HG03439 (cell line): ENCODE data around the gene LRBA.
"Not testable (repeated sequence)": the region's sequence is repeated elsewhere in the genome, so short reads cannot be mapped to it uniquely, and the experiment has no call there.

Experiments
- ATAC-seq: cut with Tn5 transposase; IDR thresholded peaks from one replicate; pipeline ENCODE4 v1.9.1; 2021; ENCODE audit warnings: mild to moderate bottlenecking, moderate library complexity; ENCODE audit not compliant: unreplicated experiment

The LRBA gene

GRCh38 chr4:150949342-150949741 lies 65.7 kb downstream of the LRBA start:
- ATAC-seq, result no peak

- no peak for ATAC-seq
These were observed 66.4 kb downstream of the LRBA start for GRCh38 chr4:150948710-150949109.

- no peak for ATAC-seq
These were observed 67.0 kb downstream of the LRBA start for GRCh38 chr4:150948074-150948473.

GRCh38 chr4:150944660-150945059 lies 70.4 kb downstream of the LRBA start:
- no peak for ATAC-seq

- ATAC-seq, result no peak
These were observed 71.3 kb downstream of the LRBA start for GRCh38 chr4:150943818-150944217.

- ATAC-seq, result no peak
These were observed 72.0 kb downstream of the LRBA start for GRCh38 chr4:150943126-150943525.

- ATAC-seq, result no peak
These were observed 72.5 kb downstream of the LRBA start for GRCh38 chr4:150942539-150942938.

- no peak for ATAC-seq
These were observed 75.0 kb downstream of the LRBA start for GRCh38 chr4:150940123-150940522.

- ATAC-seq, result no peak
These were observed 75.6 kb downstream of the LRBA start for GRCh38 chr4:150939530-150939929.

GRCh38 chr4:150938873-150939499 lies 76.1 kb downstream of the LRBA start:
- no peak for ATAC-seq

- ATAC-seq, result no peak
These were observed 76.7 kb downstream of the LRBA start for GRCh38 chr4:150938417-150938816.

- no peak for ATAC-seq
These were observed 81.1 kb downstream of the LRBA start for GRCh38 chr4:150934022-150934421.

- no peak for ATAC-seq
These were observed 83.3 kb downstream of the LRBA start for GRCh38 chr4:150931796-150932195.

- ATAC-seq, result no peak
These were observed 84.1 kb downstream of the LRBA start for GRCh38 chr4:150931005-150931404.

- ATAC-seq, result no peak
These were observed 91.1 kb downstream of the LRBA start for GRCh38 chr4:150923945-150924344.

GRCh38 chr4:150921486-150921885 lies 93.6 kb downstream of the LRBA start:
- not testable (repeated sequence) for ATAC-seq

- ATAC-seq, result not testable (repeated sequence)
These were observed 96.5 kb downstream of the LRBA start for GRCh38 chr4:150918562-150918961.

GRCh38 chr4:150911326-150911725 lies 103.8 kb downstream of the LRBA start:
- ATAC-seq, result no peak

- ATAC-seq, result no peak
These were observed 106.0 kb downstream of the LRBA start for GRCh38 chr4:150909116-150909515.

GRCh38 chr4:150906987-150907633 lies 108.0 kb downstream of the LRBA start:
- no peak for ATAC-seq

GRCh38 chr4:150904671-150905070 lies 110.4 kb downstream of the LRBA start:
- no peak for ATAC-seq

GRCh38 chr4:150903603-150904002 lies 111.5 kb downstream of the LRBA start:
- ATAC-seq, result no peak

GRCh38 chr4:150896497-150896896 lies 118.6 kb downstream of the LRBA start:
- no peak for ATAC-seq
